Activated T-cell treated with anti-CD3 and anti-CD28 coated beads, Interleukin-2, amount 50 U/mL, for 48 hours (primary cell): ENCODE results near the gene PANK4.
A peak's percentile ranks its signal among the peaks of the same experiment; 100 is the strongest.
"Not testable (repeated sequence)": the region's sequence is repeated elsewhere in the genome, so short reads cannot be mapped to it uniquely, and the experiment has no call there.

Experiments
- DNase-seq, 2 experiments: peaks; one replicate each; pipeline ENCODE4 v3.0.0-alpha.2; 2020

The PANK4 gene

GRCh38 chr1:2558420-2558819 is 32.0 kb upstream of the PANK4 start:
- no peak for DNase-seq

- DNase-seq: no peak
Observed at GRCh38 chr1:2557482-2558400, 31.3 kb upstream of the PANK4 start.

- DNase-seq: peak; percentile 62 to 65
Observed at GRCh38 chr1:2556678-2557481, 30.5 kb upstream of the PANK4 start.

GRCh38 chr1:2556277-2556677 is 29.9 kb upstream of the PANK4 start, which contains the start of gene TNFRSF14:
Gene TNFRSF14, plus strand, starts transcription at chr1:2556371. Its CDS starts 294 bp downstream, at chr1:2556665.
- DNase-seq: peak; percentile 73 to 81

- DNase-seq: peak; percentile 86 to 87
Observed at GRCh38 chr1:2555634-2556276, 29.4 kb upstream of the PANK4 start.

GRCh38 chr1:2554621-2555387 is 28.4 kb upstream of the PANK4 start:
- DNase-seq: peak; percentile 75

- DNase-seq: no peak
Observed at GRCh38 chr1:2553871-2554620, 27.6 kb upstream of the PANK4 start.

- not testable (repeated sequence) for DNase-seq
Observed at GRCh38 chr1:2553076-2553475, 26.7 kb upstream of the PANK4 start.

GRCh38 chr1:2552189-2552588 is 25.8 kb upstream of the PANK4 start:
- DNase-seq: no peak

GRCh38 chr1:2551544-2551943 is 25.1 kb upstream of the PANK4 start:
- DNase-seq: not testable (repeated sequence)

- DNase-seq: not testable (repeated sequence)
Observed at GRCh38 chr1:2550309-2550861, 24.0 kb upstream of the PANK4 start.

- DNase-seq: not testable (repeated sequence)
Observed at GRCh38 chr1:2549367-2550029, 23.1 kb upstream of the PANK4 start.

GRCh38 chr1:2548068-2548589 is 21.7 kb upstream of the PANK4 start:
- DNase-seq: peak; percentile 90 to 91

- peak; percentile 81 to 84 for DNase-seq
Observed at GRCh38 chr1:2547210-2548067, 21.0 kb upstream of the PANK4 start.

GRCh38 chr1:2546515-2547209 is 20.3 kb upstream of the PANK4 start:
- DNase-seq: peak; percentile 86 to 88

- peak; percentile 83 to 89 for DNase-seq
Observed at GRCh38 chr1:2545754-2546514, 19.5 kb upstream of the PANK4 start.

GRCh38 chr1:2544875-2545640 is 18.7 kb upstream of the PANK4 start:
- DNase-seq: no peak
